ENCODE data around the gene CREB3L2. TPM values are rescaled to one million over a fixed set of nuclear protein-coding genes. Genes with fewer than 3 reads are reported as not detected.
"Not testable (repeated sequence)": the region's sequence is repeated elsewhere in the genome, so short reads cannot be mapped to it uniquely, and the experiment has no call there.

Gene CREB3L2
- polyA plus RNA-seq, 2 of the 4 experiments (the other 2 are of a cell fraction) = 16.3 to 32.2 TPM

GRCh38 chr7:138047907-138048306, 46.0 kb upstream of the CREB3L2 start (continued):
- TF ChIP-seq, protein P1, sequence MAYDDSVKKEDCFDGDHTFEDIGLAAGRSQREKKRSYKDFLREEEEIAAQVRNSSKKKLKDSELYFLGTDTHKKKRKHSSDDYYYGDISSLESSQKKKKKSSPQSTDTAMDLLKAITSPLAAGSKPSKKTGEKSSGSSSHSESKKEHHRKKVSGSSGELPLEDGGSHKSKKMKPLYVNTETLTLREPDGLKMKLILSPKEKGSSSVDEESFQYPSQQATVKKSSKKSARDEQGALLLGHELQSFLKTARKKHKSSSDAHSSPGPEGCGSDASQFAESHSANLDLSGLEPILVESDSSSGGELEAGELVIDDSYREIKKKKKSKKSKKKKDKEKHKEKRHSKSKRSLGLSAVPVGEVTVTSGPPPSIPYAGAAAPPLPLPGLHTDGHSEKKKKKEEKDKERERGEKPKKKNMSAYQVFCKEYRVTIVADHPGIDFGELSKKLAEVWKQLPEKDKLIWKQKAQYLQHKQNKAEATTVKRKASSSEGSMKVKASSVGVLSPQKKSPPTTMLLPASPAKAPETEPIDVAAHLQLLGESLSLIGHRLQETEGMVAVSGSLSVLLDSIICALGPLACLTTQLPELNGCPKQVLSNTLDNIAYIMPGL (CRISPR knock-in tag; IDR thresholded peaks at IDR 0.05; ENCODE audit: borderline replicate concordance) = no peak
- no peak for TF ChIP-seq NFE2L2 (conservative IDR thresholded peaks at IDR 0.05; ENCODE audit: low read length)
- no peak for TF ChIP-seq SMC3 (IDR thresholded peaks at IDR 0.05)
- no peak for TF ChIP-seq KDM5A (IDR thresholded peaks at IDR 0.05)
- TF ChIP-seq TP53 (CRISPR knock-in tag; IDR thresholded peaks at IDR 0.05) = no peak

DNA sequence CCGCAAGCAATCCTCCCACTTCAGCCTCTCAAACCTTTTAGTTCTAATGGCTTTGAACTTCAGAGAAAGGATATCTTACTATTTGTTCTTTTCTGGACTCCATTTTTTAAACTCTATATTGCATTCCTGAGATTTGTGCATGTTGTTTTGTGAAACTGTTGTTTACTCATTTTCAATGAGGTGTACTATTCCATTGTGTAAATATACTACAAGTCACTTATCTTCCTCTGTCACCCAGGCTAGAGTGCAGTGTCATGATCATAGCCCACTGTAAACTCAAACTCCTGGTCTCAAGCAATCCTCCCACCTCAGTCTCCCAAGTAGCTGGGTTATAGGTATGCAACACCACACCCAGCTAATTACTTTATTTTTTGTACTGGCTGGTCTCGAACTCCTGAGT, 43.0 kb upstream of the CREB3L2 start:
- WGBS (ENCODE audit: missing lambda C conversion rate) = 48% methylated on average over 2 of the region's 2 CpGs
- Histone ChIP-seq H3K9me3 (no peaks in the 10 kb centered on the region), H3K4me1 (no peaks in the 10 kb centered on the region), H3K4me3 (no peak overlapping the region), H3K4me2 (no peak overlapping the region), H3K27ac (no peak overlapping the region)
- FAIRE-seq = no peak
- ATAC-seq = no peak
- TF ChIP-seq RAD21 (conservative IDR thresholded peaks at IDR 0.05 in 1 of 2, IDR thresholded peaks at IDR 0.05 in 1 of 2) (no peak), ELK1 (IDR thresholded peaks at IDR 0.05; ENCODE audit: low read depth, low read length) (no peak)
- ChIA-PET POLR2A (no interaction called here), CTCF (no interaction called here)
- no peak for DNase-seq (ENCODE audit: low read depth in 1 of 2, low spot score in 1 of 2)

DNA sequence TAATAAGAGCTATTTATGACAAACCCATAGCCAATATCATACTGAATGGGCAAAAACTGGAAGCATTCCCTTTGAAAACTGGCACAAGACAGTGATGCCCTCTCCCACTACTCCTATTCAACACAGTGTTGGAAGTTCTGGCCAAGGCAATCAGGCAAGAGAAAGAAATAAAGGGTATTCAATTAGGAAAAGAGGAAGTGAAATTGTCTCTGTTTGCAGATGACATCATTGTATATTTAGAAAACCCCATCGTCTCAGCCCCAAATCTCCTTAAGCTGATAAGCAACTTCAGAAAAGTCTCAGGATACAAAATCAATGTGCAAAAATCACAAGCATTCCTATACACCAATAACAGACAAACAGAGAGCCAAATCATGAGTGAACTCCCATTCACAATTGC, 38.2 kb upstream of the CREB3L2 start:
- H3K4me3 ChIP-seq; H3K27ac ChIP-seq; H3K4me2 ChIP-seq; CTCF ChIA-PET; H3K4me1 ChIP-seq; DNase-seq (ENCODE audit: low read depth in 1 of 2, low spot score in 1 of 2); POLR2A ChIA-PET; FAIRE-seq; ATAC-seq: not testable (repeated sequence)
- 16% methylated on average over 1 of the region's 1 CpG for WGBS (ENCODE audit: missing lambda C conversion rate)
- peaks cover 17% of the 10 kb centered on the region; the same call in 1 of the 3 replicates for H3K9me3 ChIP-seq

GRCh38 chr7:138036135-138036534, 34.2 kb upstream of the CREB3L2 start:
- Histone ChIP-seq H3K9me3 (peaks cover 17% of the 10 kb centered on the region; the same call in 1 of the 3 replicates), H3K4me3 (no peak overlapping the region), H3K27ac (no peak overlapping the region), H3K4me2 (no peak overlapping the region), H3K4me1 (no peaks in the 10 kb centered on the region; the same call in 2 of the 3 replicates)
- no peak for ATAC-seq
- TF ChIP-seq ZFP36 (IDR thresholded peaks at IDR 0.05; ENCODE audit: borderline replicate concordance, partially characterized antibody) = peak; percentile 56
- TF ChIP-seq MAX (IDR thresholded peaks at IDR 0.05) = no peak
- TF ChIP-seq HOXA7 (CRISPR knock-in tag; IDR thresholded peaks at IDR 0.05) = no peak
- TF ChIP-seq BHLHE40 (IDR thresholded peaks at IDR 0.05; ENCODE audit: low read depth, low read length) = no peak
- TF ChIP-seq FOXS1 (CRISPR knock-in tag; IDR thresholded peaks at IDR 0.05) = no peak
- no peak for FAIRE-seq
- ChIA-PET CTCF (no interaction called here), POLR2A (no interaction called here)
- DNase-seq (ENCODE audit: low read depth in 1 of 2, low spot score in 1 of 2) = no peak
- 2% methylated on average over 2 of the region's 2 CpGs for WGBS (ENCODE audit: missing lambda C conversion rate)

DNA sequence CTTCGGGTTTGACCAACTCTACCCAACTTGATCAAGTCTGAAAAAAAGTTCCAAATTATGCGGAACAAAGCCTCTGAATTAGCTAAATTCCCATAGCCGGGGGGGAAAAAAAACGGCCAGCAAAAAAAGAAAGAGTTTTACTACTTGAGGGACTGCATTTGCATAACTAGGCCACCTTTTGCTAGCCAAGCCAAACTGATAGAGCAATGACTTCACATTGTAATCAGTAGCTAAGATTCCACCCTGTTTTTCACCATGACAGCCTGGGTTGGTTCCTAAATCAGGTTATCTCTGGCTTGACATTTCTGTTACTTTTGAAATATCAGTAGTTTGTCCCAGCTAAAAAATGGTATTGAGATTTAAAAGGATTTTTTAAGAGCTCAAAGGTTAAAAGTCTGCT, 31.4 kb upstream of the CREB3L2 start:
- Histone ChIP-seq H3K4me2 (no peak overlapping the region), H3K4me1 (peaks cover 16% of the 10 kb centered on the region; the same call in 1 of the 3 replicates), H3K9me3 (peaks cover 17% of the 10 kb centered on the region; the same call in 1 of the 3 replicates), H3K27ac (no peak overlapping the region), H3K4me3 (no peak overlapping the region)
- FAIRE-seq = no peak
- DNase-seq (ENCODE audit: low read depth in 1 of 2, low spot score in 1 of 2) = no peak
- TF ChIP-seq BHLHE40 (IDR thresholded peaks at IDR 0.05; ENCODE audit: low read depth, low read length) (no peak), FOSB (CRISPR knock-in tag; IDR thresholded peaks at IDR 0.05) (no peak), RCOR1 (IDR thresholded peaks at IDR 0.05; ENCODE audit: low read depth, low read length) (no peak)
- 65% methylated on average over 4 of the region's 4 CpGs for WGBS (ENCODE audit: missing lambda C conversion rate)
- CTCF ChIA-PET = interaction anchor here (1.9 kb wide), 1 partner anchor 27 kb away, joined by 5 read pairs; no protein-coding TSS in a partner anchor
- no peak for ATAC-seq
- POLR2A ChIA-PET = no interaction called here

All from A549 (cell line).